Esophagus (tissue), 2 donors: ENCODE results near the gene PECR. TPM values are rescaled to one million over a fixed set of nuclear protein-coding genes. Genes with fewer than 3 reads are reported as not detected.

ENCODE experiments used
- H3K27ac ChIP-seq, 2 donors: one replicate each; pipeline ENCODE4 v1.5.1; 2013; ENCODE audit warnings: low read depth in 2 of 2, mild to moderate bottlenecking in 2 of 2, inconsistent platforms in 1 of 2, low read length in 1 of 2, moderate library complexity in 1 of 2
- H3K27me3 ChIP-seq, 2 donors: one replicate each; pipeline ENCODE4 v1.6.1; 2013; ENCODE audit warnings: low read length in 2 of 2, control low read depth in 1 of 2, mild to moderate bottlenecking in 1 of 2; ENCODE audit not compliant: insufficient read depth in 2 of 2, control insufficient read depth in 1 of 2
- H3K36me3 ChIP-seq, 2 donors: one replicate each; pipeline ENCODE4 v1.6.1; 2013; ENCODE audit warnings: low read length in 1 of 2; ENCODE audit not compliant: control insufficient read depth in 2 of 2, insufficient read depth in 2 of 2
- H3K4me1 ChIP-seq, 2 donors: one replicate each; pipeline ENCODE4 v1.6.1; 2013; ENCODE audit warnings: low read length in 1 of 2; ENCODE audit not compliant: control insufficient read depth in 2 of 2, insufficient read depth in 2 of 2
- H3K4me3 ChIP-seq, 2 donors: one replicate each; pipeline ENCODE4 v1.5.1; 2013; ENCODE audit warnings: low read length in 2 of 2, mild to moderate bottlenecking in 2 of 2, low read depth in 1 of 2, moderate library complexity in 1 of 2
- H3K9me3 ChIP-seq, 2 donors: one replicate each; pipeline ENCODE4 v1.6.1; 2013; ENCODE audit warnings: mild to moderate bottlenecking in 2 of 2, low read depth in 1 of 2, low read length in 1 of 2, moderate library complexity in 1 of 2; ENCODE audit not compliant: control insufficient read depth in 2 of 2, insufficient read depth in 1 of 2
- WGBS, 2 donors: extraction: QIAGEN DNeasy Blood & Tissue Kit; methylation state at CpG; one replicate each; pipeline ENCODE4 v1.1.7; 2013; 5-methylcytosine and 5-hydroxymethylcytosine counted together
- polyA plus RNA-seq, 2 donors: library from polyadenylated mRNA; stranded (reverse); fragments of 200-250 nt; gene quantifications; one replicate each; pipeline ENCODE4 v1.2.3, GENCODE V29; 2013
- donor health status: healthy with polysubstance abuse.
- donor health status: Bipolar disorder and iron deficiency.

The PECR gene
- polyA plus RNA-seq, 2 donors: 2.5 to 3.6 TPM

GRCh38 chr2:216044883-216045486 is 36.6 kb downstream of the PECR start:
- WGBS, 2 donors: 67 to 73% methylated on average over 5 of the region's 5 CpGs
- Histone ChIP-seq H3K27me3 (no peaks in the 10 kb centered on the region), H3K4me3 (no peak overlapping the region), H3K36me3 (no peaks in the 10 kb centered on the region), H3K4me1 (peaks cover 0 to 2% of the 10 kb centered on the region in 2 donors), H3K9me3 (no peaks in the 10 kb centered on the region), H3K27ac (no peak overlapping the region)

- Histone ChIP-seq H3K4me3 (no peak overlapping the region), H3K27me3 (no peaks in the 10 kb centered on the region), H3K36me3 (no peaks in the 10 kb centered on the region), H3K4me1 (peaks cover 0 to 2% of the 10 kb centered on the region in 2 donors), H3K27ac (no peak overlapping the region), H3K9me3 (no peaks in the 10 kb centered on the region)
- 93 to 97% methylated on average over 5 of the region's 5 CpGs for WGBS, 2 donors
These were observed 37.7 kb downstream of the PECR start for GRCh38 chr2:216043949-216044348.

- H3K4me1 ChIP-seq: peaks cover 0 to 2% of the 10 kb centered on the region in 2 donors
- H3K9me3 ChIP-seq: no peaks in the 10 kb centered on the region
- no peaks in the 10 kb centered on the region for H3K27me3 ChIP-seq
- H3K4me3 ChIP-seq: no peak overlapping the region
- WGBS, 2 donors: 96 to 97% methylated on average over 2 of the region's 2 CpGs
- no peak overlapping the region for H3K27ac ChIP-seq
- no peaks in the 10 kb centered on the region for H3K36me3 ChIP-seq
These were observed 40.2 kb downstream of the PECR start for GRCh38 chr2:216041438-216041837.

GRCh38 chr2:216039918-216040317 is 41.7 kb downstream of the PECR start:
- Histone ChIP-seq H3K27me3 (no peaks in the 10 kb centered on the region), H3K36me3 (no peaks in the 10 kb centered on the region), H3K4me1 (peaks cover 0 to 2% of the 10 kb centered on the region in 2 donors), H3K4me3 (no peak overlapping the region), H3K27ac (no peak overlapping the region), H3K9me3 (no peaks in the 10 kb centered on the region)
- 82 to 83% methylated on average over 3 of the region's 3 CpGs for WGBS, 2 donors

- H3K36me3 ChIP-seq: no peaks in the 10 kb centered on the region
- H3K27ac ChIP-seq: no peak overlapping the region
- H3K9me3 ChIP-seq: no peaks in the 10 kb centered on the region
- no peak overlapping the region for H3K4me3 ChIP-seq
- peaks cover 0 to 2% of the 10 kb centered on the region in 2 donors for H3K4me1 ChIP-seq
- no peaks in the 10 kb centered on the region for H3K27me3 ChIP-seq
- 25 to 73% methylated on average over 1 of the region's 1 CpG for whole genome bisulfite sequencing, 2 donors
These were observed 47.5 kb downstream of the PECR start for GRCh38 chr2:216034065-216034464.

- H3K4me1 ChIP-seq: peaks cover 0 to 2% of the 10 kb centered on the region in 2 donors
- no peak overlapping the region for H3K27ac ChIP-seq
- no peaks in the 10 kb centered on the region for H3K27me3 ChIP-seq
- H3K4me3 ChIP-seq: no peak overlapping the region
- WGBS, 2 donors: 97% methylated on average over 3 of the region's 3 CpGs
- H3K36me3 ChIP-seq: no peaks in the 10 kb centered on the region
- no peaks in the 10 kb centered on the region for H3K9me3 ChIP-seq
These were observed 48.2 kb downstream of the PECR start for GRCh38 chr2:216033403-216033802.

- H3K4me1 ChIP-seq: peaks cover 0 to 2% of the 10 kb centered on the region in 2 donors
- no peaks in the 10 kb centered on the region for H3K9me3 ChIP-seq
- H3K27me3 ChIP-seq: no peaks in the 10 kb centered on the region
- H3K27ac ChIP-seq: no peak overlapping the region
- H3K36me3 ChIP-seq: no peaks in the 10 kb centered on the region
- 83 to 87% methylated on average over 1 of the region's 1 CpG for WGBS, 2 donors
- H3K4me3 ChIP-seq: no peak overlapping the region
These were observed 49.5 kb downstream of the PECR start for GRCh38 chr2:216031960-216032689.

- Histone ChIP-seq H3K27me3 (no peaks in the 10 kb centered on the region), H3K4me3 (no peak overlapping the region), H3K4me1 (peaks cover 0 to 2% of the 10 kb centered on the region in 2 donors), H3K36me3 (no peaks in the 10 kb centered on the region), H3K27ac (no peak overlapping the region), H3K9me3 (no peaks in the 10 kb centered on the region)
- WGBS, 2 donors: 94 to 96% methylated on average over 3 of the region's 3 CpGs
These were observed 51.4 kb downstream of the PECR start for GRCh38 chr2:216030216-216030615.

- H3K27me3 ChIP-seq: no peaks in the 10 kb centered on the region
- H3K27ac ChIP-seq: no peak overlapping the region
- no peaks in the 10 kb centered on the region for H3K36me3 ChIP-seq
- no peaks in the 10 kb centered on the region for H3K9me3 ChIP-seq
- H3K4me1 ChIP-seq: peaks cover 0 to 2% of the 10 kb centered on the region in 2 donors
- WGBS, 2 donors: 89 to 93% methylated on average over 7 of the region's 7 CpGs
- H3K4me3 ChIP-seq: no peak overlapping the region
These were observed 52.0 kb downstream of the PECR start for GRCh38 chr2:216029416-216030129.
